Caco-2 (cell line): ENCODE data around the gene LBHD2. TPM values are rescaled to one million over a fixed set of nuclear protein-coding genes. Genes with fewer than 3 reads are reported as not detected.

Source experiments
- BruUV-seq: library from RNA; stranded (reverse); fragments of 400-500 nt; replicated peaks from 2 replicates; lab custom pipeline; 2021; lab: Mats Ljungman, UMichigan
- CTCF ChIA-PET: fragments of 300-600 bp; sonication (Branson Sonifier 250); formaldehyde crosslinking; loops from one replicate; lab custom pipeline; 2022; ENCODE audit warnings: antibody characterized with exemption; lab: Charles Lee
- POLR2A ChIA-PET: fragments of 300-600 bp; sonication (Branson Sonifier 250); formaldehyde crosslinking; loops from one replicate; lab custom pipeline; 2022; ENCODE audit warnings: antibody characterized with exemption; lab: Charles Lee
- DNase-seq, 2 experiments: peaks; one replicate each; pipeline versions ENCODE4 v3.0.0 to v3.0.0-alpha.2; 2020 to 2022
- H3K27me3 ChIP-seq: replicated peaks from 2 replicates; pipeline ENCODE4 v1.6.0; 2011; ENCODE audit warnings: low read length; ENCODE audit not compliant: control insufficient read depth, insufficient read depth
- H3K36me3 ChIP-seq: 2 replicates; pipeline ENCODE4 v1.5.1; 2011; ENCODE audit warnings: low read length; ENCODE audit not compliant: control insufficient read depth, insufficient read depth
- H3K4me1 ChIP-seq: fragments of 250-450 bp; sonication (Bioruptor Pico); 2 replicates; pipeline ENCODE4 v1.5.1; 2020; ENCODE audit warnings: mild to moderate bottlenecking
- H3K4me3 ChIP-seq: 2 replicates; pipeline ENCODE4 v1.5.1; 2011; ENCODE audit warnings: low read depth, mild to moderate bottlenecking, control low read depth, low read length
- H3K9me3 ChIP-seq: fragments of 250-450 bp; sonication (Bioruptor Pico); 2 replicates; pipeline ENCODE4 v1.5.1; 2020; ENCODE audit warnings: mild to moderate bottlenecking, moderate library complexity
- H3K27ac Mint-ChIP-seq: one replicate; pipeline ENCODE4 v1.8.0; 2022; ENCODE audit warnings: mixed read lengths; ENCODE audit not compliant: unreplicated experiment
- H3K27me3 Mint-ChIP-seq: one replicate; pipeline ENCODE4 v1.8.0; 2022; ENCODE audit warnings: mixed read lengths; ENCODE audit not compliant: insufficient read depth, unreplicated experiment
- H3K36me3 Mint-ChIP-seq: one replicate; pipeline ENCODE4 v1.8.0; 2022; ENCODE audit warnings: mild to moderate bottlenecking, mixed read lengths; ENCODE audit not compliant: insufficient read depth, unreplicated experiment
- H3K4me1 Mint-ChIP-seq: one replicate; pipeline ENCODE4 v1.8.0; 2022; ENCODE audit warnings: low read depth, mixed read lengths; ENCODE audit not compliant: unreplicated experiment
- H3K4me3 Mint-ChIP-seq: one replicate; pipeline ENCODE4 v1.8.0; 2022; ENCODE audit warnings: mild to moderate bottlenecking, moderate library complexity, mixed read lengths; ENCODE audit not compliant: unreplicated experiment
- H3K9me3 Mint-ChIP-seq: one replicate; pipeline ENCODE4 v1.8.0; 2022; ENCODE audit warnings: mixed read lengths; ENCODE audit not compliant: unreplicated experiment
- CTCF ChIP-seq, 2 experiments: fragments of 200-600 bp in 1 of 2; IDR thresholded peaks; 1 replicate in 1 of 2; 2 replicates in 1 of 2; pipeline versions ENCODE4 v1.5.1 to v1.8.0; 2011 to 2022; ENCODE audit warnings: antibody characterized with exemption in 1 of 2, control low read depth in 1 of 2, inconsistent platforms in 1 of 2, low read depth in 1 of 2, low read length in 1 of 2, mild to moderate bottlenecking in 1 of 2, moderate library complexity in 1 of 2; ENCODE audit not compliant: insufficient read depth in 1 of 2, severe bottlenecking in 1 of 2, unreplicated experiment in 1 of 2
- intact Hi-C: fragments of 100-400 bp; cut with micrococcal nuclease; formaldehyde crosslinking; loops from one replicate; pipeline ENCODE4 v1.10.0; 2022; ENCODE audit not compliant: unreplicated experiment
- total RNA-seq: library from RNA; stranded (reverse); gene quantifications from 2 replicates; pipeline ENCODE4 v1.2.3, GENCODE V29; 2022

LBHD2 gene
- total RNA-seq, 1 experiment from 2014 or later, result not detected

- Histone ChIP-seq H3K9me3 (no peaks in the 10 kb centered on the region), H3K36me3 (no peaks in the 10 kb centered on the region), H3K4me1 (peaks cover 29% of the 10 kb centered on the region), H3K4me3 (no peak overlapping the region), H3K27me3 (no peaks in the 10 kb centered on the region)
- no peak for DNase-seq
- Mint-ChIP-seq H3K36me3 (no peaks in the 10 kb centered on the region), H3K27me3 (no peaks in the 10 kb centered on the region), H3K4me3 (peak overlapping the region; percentile 62), H3K4me1 (peaks cover 18% of the 10 kb centered on the region), H3K27ac (peak overlapping the region; percentile 80), H3K9me3 (no peaks in the 10 kb centered on the region)
- no peak for TF ChIP-seq CTCF (IDR thresholded peaks at IDR 0.05; ENCODE audit: insufficient read depth in 1 of 2, low read depth in 1 of 2, low read length in 1 of 2, severe bottlenecking in 1 of 2, unreplicated experiment in 1 of 2)
- no TSS peak for BruUV-seq
- intact Hi-C loops, result loop anchor here (2.0 kb wide), 1 partner anchor 15 kb away; no protein-coding TSS in a partner anchor
- CTCF ChIA-PET, result interaction anchor here (1.1 to 3.6 kb wide), 2 partner anchors 11 to 13 kb away, joined by 3 to 23 read pairs; no protein-coding TSS in a partner anchor
- POLR2A ChIA-PET, result interaction anchor here (0.6 to 1.1 kb wide), 2 partner anchors 10 to 93 kb away, joined by 3 to 5 read pairs; no protein-coding TSS in a partner anchor
Measured at GRCh38 chr14:103093856-103094405, 9.9 kb downstream of the LBHD2 start.

- H3K4me3 Mint-ChIP-seq, result peak within 1 kb of the TSS; percentile 62
- no peaks in the 10 kb centered on the region for H3K27me3 Mint-ChIP-seq
- no TSS peak for BruUV-seq
- peaks cover 36% of the 10 kb centered on the region for H3K4me1 ChIP-seq
- H3K9me3 Mint-ChIP-seq, result no peaks in the 10 kb centered on the region
- no peaks in the 10 kb centered on the region for H3K36me3 Mint-ChIP-seq
- CTCF ChIA-PET, result interaction anchor here (1.1 to 3.6 kb wide), 2 partner anchors 10 to 12 kb away, joined by 3 to 23 read pairs; no protein-coding TSS in a partner anchor
- H3K27me3 ChIP-seq, result no peaks in the 10 kb centered on the region
- no peaks in the 10 kb centered on the region for H3K9me3 ChIP-seq
- peak within 1 kb of the TSS; percentile 27 for H3K4me3 ChIP-seq
- H3K36me3 ChIP-seq, result no peaks in the 10 kb centered on the region
- peaks cover 18% of the 10 kb centered on the region for H3K4me1 Mint-ChIP-seq
- intact Hi-C loops, result no loop called here
- H3K27ac Mint-ChIP-seq, result peak within 1 kb of the TSS; percentile 80
- POLR2A ChIA-PET, result interaction anchor here (0.6 to 1.1 kb wide), 3 partner anchors 9 to 239 kb away, joined by 3 to 5 read pairs (median 3); partner anchors contain the start of gene EIF5
- peak; percentile 40 to 68 for DNase-seq
- no peak for TF ChIP-seq CTCF (IDR thresholded peaks at IDR 0.05; ENCODE audit: insufficient read depth in 1 of 2, low read depth in 1 of 2, low read length in 1 of 2, severe bottlenecking in 1 of 2, unreplicated experiment in 1 of 2)
Measured at GRCh38 chr14:103094406-103095209, 10.6 kb downstream of the LBHD2 start, which contains the start of gene EXOC3L4. Gene EXOC3L4, plus strand, starts transcription at chr14:103094725. Its CDS starts 5,495 bp downstream, at chr14:103100220.

- H3K4me1 ChIP-seq, result peaks cover 43% of the 10 kb centered on the region
- H3K9me3 ChIP-seq, result no peaks in the 10 kb centered on the region
- no peak overlapping the region; the same call in 1 of the 2 replicates for H3K4me3 ChIP-seq
- ChIA-PET CTCF (interaction anchor here (1.1 to 3.6 kb wide), 2 partner anchors 9 to 12 kb away, joined by 3 to 23 read pairs; no protein-coding TSS in a partner anchor), POLR2A (no interaction called here)
- Mint-ChIP-seq H3K4me1 (peaks cover 18% of the 10 kb centered on the region), H3K36me3 (no peaks in the 10 kb centered on the region), H3K27ac (peak overlapping the region; percentile 80), H3K4me3 (peak overlapping the region; percentile 62), H3K9me3 (no peaks in the 10 kb centered on the region), H3K27me3 (no peaks in the 10 kb centered on the region)
- no peaks in the 10 kb centered on the region for H3K27me3 ChIP-seq
- no peak for DNase-seq
- no TSS peak for BruUV-seq
- intact Hi-C loops, result no loop called here
- no peaks in the 10 kb centered on the region for H3K36me3 ChIP-seq
- TF ChIP-seq CTCF (IDR thresholded peaks at IDR 0.05; ENCODE audit: insufficient read depth in 1 of 2, low read depth in 1 of 2, low read length in 1 of 2, severe bottlenecking in 1 of 2, unreplicated experiment in 1 of 2), result no peak
Measured at GRCh38 chr14:103095210-103095778, 11.3 kb downstream of the LBHD2 start.
